ENCODE measurements around the gene WIPI1.

DNA sequence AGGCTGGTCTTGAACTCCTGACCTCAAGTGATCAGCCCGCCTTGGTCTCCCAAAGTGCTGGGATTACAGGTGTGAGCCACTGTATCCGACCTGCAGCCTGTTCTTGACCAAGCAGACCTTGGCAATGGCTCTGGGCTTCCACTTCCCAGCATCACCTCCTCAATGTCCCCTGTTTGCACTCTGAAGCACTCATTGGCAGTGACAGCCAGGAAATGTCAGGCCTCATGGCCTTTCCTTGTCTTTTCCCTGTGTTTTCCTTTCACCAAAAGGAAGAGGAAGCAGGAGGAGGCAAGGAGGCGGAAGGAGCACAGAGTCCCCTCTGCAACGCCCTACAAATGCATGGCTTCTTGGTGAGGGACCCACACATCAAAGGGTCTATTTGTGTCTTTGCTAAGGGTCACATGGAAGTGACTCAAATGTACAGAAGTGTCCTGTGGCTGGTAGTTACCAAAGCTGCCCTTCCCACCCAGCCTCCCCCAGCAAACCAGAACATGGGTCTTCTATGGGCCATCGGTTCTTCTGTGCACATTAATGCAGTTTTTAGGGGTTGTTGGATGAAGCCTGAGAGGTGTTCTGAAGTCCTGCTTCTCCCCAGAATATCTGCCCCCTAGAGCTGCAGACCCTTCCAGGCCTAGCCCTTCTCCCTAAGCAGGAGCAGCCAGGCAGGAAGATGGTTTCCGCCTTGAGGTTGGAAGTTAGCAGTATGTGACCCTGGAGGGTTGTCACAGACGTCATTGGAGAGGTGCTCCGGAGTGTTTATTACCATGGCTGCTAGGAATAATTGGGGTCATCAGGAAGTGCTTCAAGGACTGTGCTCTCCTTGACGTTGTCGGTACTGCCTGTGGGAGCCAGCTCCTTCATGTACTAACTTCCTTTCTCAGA is 60.8 kb downstream of the WIPI1 start:
- TF ChIP-seq, protein P1, sequence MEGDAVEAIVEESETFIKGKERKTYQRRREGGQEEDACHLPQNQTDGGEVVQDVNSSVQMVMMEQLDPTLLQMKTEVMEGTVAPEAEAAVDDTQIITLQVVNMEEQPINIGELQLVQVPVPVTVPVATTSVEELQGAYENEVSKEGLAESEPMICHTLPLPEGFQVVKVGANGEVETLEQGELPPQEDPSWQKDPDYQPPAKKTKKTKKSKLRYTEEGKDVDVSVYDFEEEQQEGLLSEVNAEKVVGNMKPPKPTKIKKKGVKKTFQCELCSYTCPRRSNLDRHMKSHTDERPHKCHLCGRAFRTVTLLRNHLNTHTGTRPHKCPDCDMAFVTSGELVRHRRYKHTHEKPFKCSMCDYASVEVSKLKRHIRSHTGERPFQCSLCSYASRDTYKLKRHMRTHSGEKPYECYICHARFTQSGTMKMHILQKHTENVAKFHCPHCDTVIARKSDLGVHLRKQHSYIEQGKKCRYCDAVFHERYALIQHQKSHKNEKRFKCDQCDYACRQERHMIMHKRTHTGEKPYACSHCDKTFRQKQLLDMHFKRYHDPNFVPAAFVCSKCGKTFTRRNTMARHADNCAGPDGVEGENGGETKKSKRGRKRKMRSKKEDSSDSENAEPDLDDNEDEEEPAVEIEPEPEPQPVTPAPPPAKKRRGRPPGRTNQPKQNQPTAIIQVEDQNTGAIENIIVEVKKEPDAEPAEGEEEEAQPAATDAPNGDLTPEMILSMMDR (IDR thresholded peaks at IDR 0.05; ENCODE audit: low read depth, low read length, poor library complexity, severe bottlenecking), result no peak
- no peak for TF ChIP-seq EZH2phosphoT487 (IDR thresholded peaks at IDR 0.05; ENCODE audit: borderline replicate concordance, low read length)

All from DOHH2 (cell line).